SW480 (cell line): ENCODE measurements around the gene SMIM23.
"Not testable (repeated sequence)": the region's sequence is repeated elsewhere in the genome, so short reads cannot be mapped to it uniquely, and the experiment has no call there.

Experiments
- DNase-seq: peaks from one replicate; pipeline ENCODE4 v3.0.0-alpha.2; 2016; ENCODE audit warnings: low spot score

SMIM23 gene

GRCh38 chr5:171773106-171773505 is 12.5 kb upstream of the SMIM23 start:
- no peak for DNase-seq

DNA sequence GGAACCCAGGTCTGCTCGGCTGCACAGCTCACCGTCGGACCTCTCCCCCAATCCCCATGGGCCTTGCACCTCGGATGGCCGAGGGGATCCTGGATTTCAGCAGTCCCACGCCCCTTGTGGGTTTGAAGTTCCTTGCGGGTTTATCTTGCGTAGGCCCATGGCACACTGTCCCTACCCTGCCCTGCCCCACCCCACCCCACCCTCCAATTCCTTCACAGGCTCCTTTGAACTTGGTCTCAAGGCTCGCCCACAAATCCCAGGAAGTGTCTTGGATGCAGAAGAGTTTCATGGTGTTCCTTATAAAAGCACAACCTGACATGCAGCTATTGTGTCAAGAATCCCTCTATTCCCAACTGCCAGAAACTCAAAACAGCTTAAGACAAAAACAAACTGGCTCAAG is 11.2 kb upstream of the SMIM23 start:
- DNase-seq: no peak

GRCh38 chr5:171776213-171776612 is 9.4 kb upstream of the SMIM23 start:
- no peak for DNase-seq

- no peak for DNase-seq
These were observed 8.6 kb upstream of the SMIM23 start for GRCh38 chr5:171776770-171777759.

- DNase-seq: not testable (repeated sequence)
These were observed 3.9 kb upstream of the SMIM23 start for GRCh38 chr5:171781744-171782143.

- DNase-seq: no peak
These were observed 3.2 kb upstream of the SMIM23 start for GRCh38 chr5:171782332-171782966.

GRCh38 chr5:171783051-171783450 is 2.6 kb upstream of the SMIM23 start:
- DNase-seq: no peak

DNA sequence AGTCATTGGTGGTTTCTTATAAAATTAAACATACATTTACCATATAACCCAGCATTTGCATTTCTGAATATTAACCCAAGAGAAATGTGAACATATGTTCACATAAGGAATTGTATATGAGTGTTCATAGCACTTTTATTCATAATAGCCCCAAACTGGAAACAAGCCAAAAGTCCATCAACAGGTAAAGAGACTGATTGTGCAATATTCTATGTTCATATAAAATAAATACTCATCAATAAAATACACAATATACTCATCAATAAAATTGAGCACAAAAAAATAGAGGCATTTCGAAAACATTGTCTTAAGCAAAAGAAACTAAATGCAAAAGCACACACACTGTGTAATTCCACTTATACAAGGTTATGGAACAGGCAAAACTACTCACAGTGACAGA is 3.7 kb downstream of the SMIM23 start:
- DNase-seq: no peak

DNA sequence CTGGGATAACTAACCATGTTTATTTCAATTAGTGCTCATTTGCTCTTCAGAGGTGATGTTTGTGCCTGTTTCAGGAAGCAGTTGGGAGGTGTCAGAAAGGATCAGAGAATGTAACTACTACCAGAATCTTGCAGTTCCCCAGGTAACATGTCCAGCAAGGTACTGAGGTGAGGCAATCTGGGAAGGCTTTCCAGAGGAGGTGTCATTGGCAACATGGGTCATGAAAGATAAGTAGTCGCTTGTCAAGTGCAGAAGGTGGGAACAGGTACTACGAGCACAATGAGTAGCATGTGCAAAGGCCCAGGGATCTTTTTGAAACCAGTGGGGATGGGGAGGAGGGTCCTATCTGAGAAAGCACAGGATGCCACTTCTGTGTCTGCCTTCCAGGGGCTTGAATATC is 4.8 kb downstream of the SMIM23 start:
- DNase-seq: no peak

DNA sequence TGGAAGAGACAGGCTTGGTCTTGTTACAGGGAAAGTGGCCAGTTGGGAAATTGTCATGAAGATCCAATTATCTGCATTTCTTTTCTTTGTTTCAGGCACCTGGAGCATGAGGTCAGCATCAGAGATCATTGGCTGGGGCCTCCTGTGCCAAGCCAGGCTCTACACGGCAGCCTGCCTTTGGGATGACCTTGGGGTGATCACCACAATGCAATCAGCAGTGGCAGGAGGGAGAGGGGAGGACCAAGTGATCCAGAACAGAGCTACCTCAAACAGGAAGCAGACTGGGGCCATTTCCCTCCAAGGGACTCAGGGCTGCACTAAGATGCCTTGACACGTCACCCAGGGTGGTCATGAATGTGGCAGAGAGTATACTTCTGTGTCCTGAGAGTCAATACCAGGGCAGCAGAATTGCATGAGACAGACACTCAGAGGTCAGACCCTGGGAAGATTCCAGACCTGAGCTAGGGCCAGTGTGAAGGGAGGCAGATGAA is 8.9 kb downstream of the SMIM23 start:
- no peak for DNase-seq

DNA sequence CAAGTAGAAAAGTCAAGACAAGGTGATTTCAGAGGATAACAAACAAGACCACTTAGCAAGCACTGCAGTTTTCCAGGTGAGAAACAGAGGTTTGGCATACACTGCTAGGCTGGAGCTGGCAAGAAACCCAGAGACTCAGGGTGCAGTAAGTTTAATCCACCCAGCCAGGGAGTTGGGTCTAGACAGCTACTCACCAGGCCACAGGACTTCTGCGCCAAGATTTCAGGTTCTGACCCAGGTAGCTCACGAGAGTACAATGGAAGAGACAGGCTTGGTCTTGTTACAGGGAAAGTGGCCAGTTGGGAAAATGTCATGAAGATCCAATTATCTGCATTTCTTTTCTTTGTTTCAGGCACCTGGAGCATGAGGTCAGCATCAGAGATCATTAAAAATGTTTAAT is 9.8 kb downstream of the SMIM23 start:
- no peak for DNase-seq

DNA sequence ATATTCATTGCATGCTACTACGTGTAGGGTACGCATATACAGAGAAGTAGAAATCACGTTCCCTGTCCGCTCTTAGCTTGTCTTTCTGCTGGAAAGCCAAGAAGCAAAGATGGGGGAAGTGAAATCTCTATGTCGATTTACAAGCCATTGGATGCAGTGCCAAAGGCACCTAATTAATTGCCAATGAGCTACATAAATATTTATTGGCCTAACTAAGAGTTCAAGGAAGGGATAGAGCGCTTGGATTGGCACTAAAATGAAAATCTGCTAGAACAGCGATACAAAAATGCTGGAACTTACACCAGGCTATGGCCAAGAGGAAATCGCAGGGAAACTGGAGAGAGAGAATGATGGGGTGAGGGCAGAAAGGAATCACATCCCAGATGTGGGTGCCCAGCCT is 10.8 kb downstream of the SMIM23 start:
- no peak for DNase-seq

GRCh38 chr5:171797543-171797942 is 11.9 kb downstream of the SMIM23 start:
- DNase-seq: no peak

DNA sequence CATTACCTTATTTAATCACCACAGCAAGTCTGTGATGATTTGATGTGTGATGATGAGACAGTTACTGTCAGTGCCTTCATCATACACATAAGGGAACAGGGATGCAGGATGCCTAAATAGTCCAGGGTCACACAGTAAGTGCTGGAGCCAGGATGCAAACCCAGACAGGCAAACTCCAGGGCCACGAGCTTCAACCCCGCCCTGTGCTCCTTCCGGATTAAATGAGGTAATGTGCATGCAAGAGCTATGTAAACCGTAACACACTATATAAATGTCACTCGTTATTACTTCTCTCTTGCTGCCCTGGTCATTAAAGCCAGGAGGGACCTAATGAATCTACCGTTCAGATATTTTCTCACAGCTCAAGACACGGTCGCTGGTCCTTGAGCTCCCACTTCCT is 12.8 kb downstream of the SMIM23 start:
- DNase-seq: no peak

DNA sequence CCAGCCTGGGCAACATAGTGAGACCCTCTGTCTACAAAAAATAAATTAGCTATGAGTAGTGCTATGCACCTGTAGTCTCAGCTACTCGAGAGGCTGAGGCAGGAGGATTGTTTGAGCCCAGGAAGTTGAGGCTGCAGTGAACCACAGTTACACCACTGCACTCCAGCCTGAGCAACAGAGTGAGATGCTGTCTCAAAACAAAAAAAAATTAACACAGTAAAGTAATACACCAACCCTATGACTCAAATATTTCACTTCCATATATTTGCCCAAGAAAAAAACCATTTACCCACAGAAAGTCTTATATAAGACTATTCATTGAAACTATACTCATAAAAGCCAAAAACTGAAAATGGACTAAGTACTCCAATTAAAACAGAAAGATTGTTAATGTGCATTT is 16.2 kb downstream of the SMIM23 start:
- DNase-seq: no peak

DNA sequence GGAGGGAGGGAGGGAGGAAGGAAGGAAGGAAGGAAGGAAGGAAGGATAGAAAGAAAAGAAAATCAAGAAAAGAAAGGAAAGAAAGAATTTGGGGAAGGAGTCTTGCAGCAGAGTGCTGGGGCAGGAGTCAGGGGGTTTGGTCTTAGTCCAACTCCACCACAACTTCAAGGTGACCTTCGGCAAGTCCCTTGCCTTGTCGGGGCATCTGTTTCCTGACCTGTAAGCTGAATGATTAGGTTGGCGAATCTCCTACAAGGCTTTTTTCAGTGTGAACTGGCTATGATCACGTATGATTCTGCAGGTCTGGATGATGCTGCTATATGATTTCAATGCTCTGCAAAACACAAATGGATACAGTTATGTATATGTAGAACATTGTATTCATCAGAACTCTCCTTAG is 20.1 kb downstream of the SMIM23 start:
- DNase-seq: no peak

DNA sequence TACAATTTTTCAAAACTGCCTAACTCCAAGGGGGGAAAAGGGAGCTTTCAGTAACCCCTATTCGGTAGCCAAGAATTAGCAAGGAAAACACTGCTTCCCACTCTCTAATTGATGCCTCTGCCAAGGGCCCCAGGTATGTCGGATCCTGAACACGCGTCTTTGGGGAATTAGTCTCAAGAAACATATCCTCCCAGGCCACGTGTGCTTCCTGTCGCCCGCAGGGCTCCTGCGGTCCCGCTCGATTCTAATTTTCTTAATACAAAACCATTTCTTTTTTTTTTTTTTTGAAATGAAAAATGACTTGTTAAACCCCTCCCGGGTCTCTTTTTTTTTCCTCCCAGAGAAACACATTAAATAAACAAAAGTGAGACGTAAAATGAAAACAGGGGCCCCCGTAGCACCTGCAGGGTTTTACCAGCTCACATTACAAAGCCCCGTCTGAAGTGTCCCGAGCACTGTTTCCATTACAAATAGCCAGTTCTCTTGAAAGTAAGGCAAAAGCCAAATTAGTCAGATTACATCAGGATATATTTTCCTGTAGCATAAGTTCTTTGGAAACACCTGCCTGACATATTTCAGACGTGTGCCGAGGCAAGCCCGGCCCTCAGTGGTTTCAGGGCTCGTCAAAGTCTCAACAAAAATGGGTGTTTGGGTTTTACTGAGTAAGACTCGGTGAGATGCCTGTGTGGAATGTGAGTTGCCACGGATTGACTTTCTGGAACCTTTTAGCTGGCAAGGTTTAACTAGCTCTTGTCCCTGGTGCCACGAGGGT is 21.5 kb downstream of the SMIM23 start:
- DNase-seq: no peak

DNA sequence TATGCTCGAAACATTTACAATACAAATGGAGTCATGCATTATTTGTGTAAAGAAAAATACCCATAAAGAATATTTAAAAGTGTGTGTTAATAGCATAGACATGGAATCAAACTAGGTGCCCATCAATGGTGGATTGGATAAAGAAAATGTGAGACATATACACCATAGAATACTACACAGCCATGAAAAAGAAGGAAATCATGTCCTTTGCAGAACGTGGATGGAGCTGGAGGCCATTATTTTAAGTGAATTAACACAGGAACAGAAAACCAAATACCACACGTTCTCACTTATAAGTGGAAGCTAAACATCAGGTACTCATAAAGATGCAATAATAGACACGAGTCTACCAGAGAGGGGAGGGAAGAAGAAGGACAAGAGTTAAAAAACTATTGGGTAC is 22.8 kb downstream of the SMIM23 start:
- no peak for DNase-seq

DNA sequence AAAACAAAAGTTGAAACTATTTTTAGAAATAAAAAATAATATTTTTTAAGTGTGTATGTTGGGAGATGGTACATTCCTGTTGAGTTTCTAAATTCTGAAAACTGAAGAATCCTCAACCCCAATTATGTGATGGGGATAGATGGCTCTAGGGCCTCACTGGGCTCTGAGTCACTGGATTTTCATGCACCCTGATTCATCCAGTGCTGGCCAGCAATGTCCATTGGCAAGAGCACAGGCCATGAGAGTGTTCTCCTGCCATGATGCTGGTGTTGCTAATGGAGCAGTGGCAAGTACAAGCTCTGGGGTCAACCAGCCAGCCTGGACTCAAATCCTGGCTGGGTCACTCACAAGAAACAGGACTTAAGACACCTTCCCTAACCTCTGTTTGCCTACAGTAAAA is 23.3 kb downstream of the SMIM23 start:
- DNase-seq: no peak

- no peak for DNase-seq
These were observed 24.6 kb downstream of the SMIM23 start for GRCh38 chr5:171810227-171810626.

- DNase-seq: no peak
These were observed 27.7 kb downstream of the SMIM23 start for GRCh38 chr5:171813270-171813669.

- DNase-seq: no peak
These were observed 28.3 kb downstream of the SMIM23 start for GRCh38 chr5:171813813-171814490.
